HCT116 (cell line): Measurements from ENCODE around the gene FAM83D. TPM values are rescaled to one million over a fixed set of nuclear protein-coding genes. Genes with fewer than 3 reads are reported as not detected.

Source experiments
- ATAC-seq: fragments of 200-7000 bp; cut with Tn5 transposase; 2 replicates; pipeline ENCODE4 v1.9.1; 2020; ENCODE audit warnings: mild to moderate bottlenecking, moderate library complexity
- BruUV-seq: library from RNA; stranded (reverse); fragments of 400-500 nt; replicated peaks from 2 replicates; lab custom pipeline; 2021; lab: Mats Ljungman, UMichigan
- CTCF ChIA-PET: fragments of 300-600 bp; sonication (Branson Sonifier 250); formaldehyde crosslinking; loops from one replicate; lab custom pipeline; 2021; ENCODE audit warnings: antibody characterized with exemption; lab: Charles Lee
- POLR2A ChIA-PET: fragments of 300-600, 350-600 bp; sonication (Branson Sonifier 250); formaldehyde crosslinking; loops from one replicate; lab custom pipeline; 2021; ENCODE audit warnings: antibody characterized with exemption; lab: Charles Lee
- RAD21 ChIA-PET, 2 experiments: fragments of 300-600 bp; sonication (Branson Sonifier 250); formaldehyde crosslinking; loops; one replicate each; lab custom pipeline; 2023; ENCODE audit warnings: low total read pairs in 2 of 2; ENCODE audit not compliant: uncharacterized antibody in 2 of 2, unreplicated experiment in 2 of 2, low non-redundant PET in 1 of 2; lab: Charles Lee
- DNase-seq: peaks from one replicate; pipeline ENCODE4 v3.0.0-alpha.2; 2010; ENCODE audit warnings: low read depth, low spot score
- H2AFZ ChIP-seq: fragments of 200-600 bp; shearing (Covaris generic), sonication (generic); 2 replicates; pipeline ENCODE4 v1.6.1; 2017; ENCODE audit warnings: low read depth, mixed run types, mixed read lengths, antibody characterized with exemption, low read length; ENCODE audit not compliant: poor library complexity, severe bottlenecking
- H3K27ac ChIP-seq: 2 replicates; pipeline ENCODE4 v1.5.1; 2012; ENCODE audit warnings: low read depth, low read length
- H3K27me3 ChIP-seq: fragments of 200-600 bp; sonication (generic); 2 replicates; pipeline ENCODE4 v1.6.1; 2016; ENCODE audit warnings: mixed run types, low read length, mixed read lengths; ENCODE audit not compliant: insufficient read depth
- H3K36me3 ChIP-seq, 2 experiments: fragments of 200-500 bp in 1 of 2; fragments of 200-600 bp in 1 of 2; sonication (Bioruptor generic) in 1 of 2; sonication (generic) in 1 of 2; 2 replicates each; pipeline versions ENCODE4 v1.5.1 to v1.6.1; 2014 to 2016; ENCODE audit warnings: low read length in 2 of 2, inconsistent platforms in 1 of 2, mixed read lengths in 1 of 2, mixed run types in 1 of 2; ENCODE audit not compliant: insufficient read depth in 2 of 2, control insufficient read depth in 1 of 2
- H3K4me1 ChIP-seq, 2 experiments: fragments of 200-600 bp in 1 of 2; sonication (generic) in 1 of 2; 2 replicates each; pipeline versions ENCODE4 v1.5.1 to v1.6.1; 2012 to 2017; ENCODE audit warnings: low read length in 2 of 2, inconsistent platforms in 1 of 2, mild to moderate bottlenecking in 1 of 2, mixed read lengths in 1 of 2, mixed run types in 1 of 2, moderate library complexity in 1 of 2; ENCODE audit not compliant: insufficient read depth in 2 of 2, control insufficient read depth in 1 of 2
- H3K4me2 ChIP-seq: fragments of 200-600 bp; sonication (generic); 2 replicates; pipeline ENCODE4 v1.6.1; 2017; ENCODE audit warnings: mixed run types, low read length, mixed read lengths
- H3K4me3 ChIP-seq, 2 experiments: fragments of 200-600 bp in 1 of 2; sonication (generic) in 1 of 2; replicated peaks in 1 of 2; 2 replicates each; pipeline ENCODE4 v1.5.1; 2011 to 2016; ENCODE audit warnings: low read length in 2 of 2, control low read depth in 1 of 2, low read depth in 1 of 2, mild to moderate bottlenecking in 1 of 2, mixed read lengths in 1 of 2, mixed run types in 1 of 2
- H3K79me2 ChIP-seq: fragments of 200-600 bp; sonication (generic); 2 replicates; pipeline ENCODE4 v1.6.1; 2017; ENCODE audit warnings: mild to moderate bottlenecking, mixed run types, low read length, moderate library complexity, mixed read lengths; ENCODE audit not compliant: insufficient read depth
- H3K9ac ChIP-seq: fragments of 200-600 bp; sonication (generic); 2 replicates; pipeline ENCODE4 v1.6.1; 2016; ENCODE audit warnings: low read length, mixed read lengths
- H3K9me2 ChIP-seq: fragments of 200-600 bp; sonication (generic), shearing (Covaris generic); 2 replicates; pipeline ENCODE4 v1.6.1; 2017; ENCODE audit warnings: mixed run types, mild to moderate bottlenecking, moderate library complexity; ENCODE audit not compliant: insufficient read depth
- H3K9me3 ChIP-seq, 2 experiments: fragments of 200-500 bp in 1 of 2; fragments of 200-600 bp in 1 of 2; sonication (Bioruptor generic) in 1 of 2; sonication (generic) in 1 of 2; 2 replicates each; pipeline ENCODE4 v1.6.1; 2014 to 2017; ENCODE audit warnings: low read length in 2 of 2, mixed read lengths in 2 of 2, inconsistent platforms in 1 of 2, low read depth in 1 of 2, mild to moderate bottlenecking in 1 of 2, mixed run types in 1 of 2, moderate library complexity in 1 of 2; ENCODE audit not compliant: control insufficient read depth in 1 of 2, insufficient read depth in 1 of 2
- H4K20me1 ChIP-seq: fragments of 200-600 bp; sonication (generic), shearing (Covaris generic); 2 replicates; pipeline ENCODE4 v1.6.1; 2017; ENCODE audit warnings: mixed run types, mild to moderate bottlenecking, moderate library complexity; ENCODE audit not compliant: insufficient read depth
- EZH2 ChIP-seq: fragments of 200-600 bp; sonication (generic); IDR thresholded peaks from 2 replicates; pipeline ENCODE4 v1.6.1; 2017; ENCODE audit warnings: antibody characterized with exemption, mixed run types
- FOSL1 ChIP-seq: IDR thresholded peaks from 2 replicates; pipeline ENCODE4 v1.6.1; 2012; ENCODE audit warnings: low read depth
- MAX ChIP-seq: IDR thresholded peaks from 2 replicates; pipeline ENCODE4 v1.6.1; 2012
- YY1 ChIP-seq: IDR thresholded peaks from 2 replicates; pipeline ENCODE4 v1.6.1; 2011; ENCODE audit warnings: low read length, low read depth, moderate library complexity, mild to moderate bottlenecking; ENCODE audit not compliant: insufficient replicate concordance; ENCODE audit errors: extremely low read depth
- intact Hi-C: fragments of 100-400 bp; cut with micrococcal nuclease; formaldehyde crosslinking; loops from 2 replicates; pipeline ENCODE4 v1.10.0; 2022
- total RNA-seq: library from RNA; stranded (reverse); gene quantifications from one replicate; pipeline ENCODE4 v1.2.1, GENCODE V29; 2021; ENCODE audit not compliant: unreplicated experiment

FAM83D gene
- total RNA-seq, 1 experiment from 2014 or later: 51.1 TPM

GRCh38 chr20:38965264-38965663, 39.0 kb downstream of the FAM83D start:
- ChIA-PET POLR2A (interaction anchor here (1.3 kb wide), 1 partner anchor 39 kb away, joined by 7 read pairs; the partner anchor contains the start of gene FAM83D), CTCF (no interaction called here), RAD21 (no interaction called here)
- no peaks in the 10 kb centered on the region for H3K9me2 ChIP-seq
- no peak overlapping the region for H3K9ac ChIP-seq
- peaks cover 4% of the 10 kb centered on the region; the same call in 1 of the 2 replicates for H4K20me1 ChIP-seq
- H3K4me1 ChIP-seq: peaks cover 7 to 21% of the 10 kb centered on the region in 2 experiments
- DNase-seq: no peak
- no peak overlapping the region for H3K4me3 ChIP-seq
- H3K79me2 ChIP-seq: peaks cover 52% of the 10 kb centered on the region
- TF ChIP-seq EZH2 (no peak), MAX (no peak)
- H2AFZ ChIP-seq: no peak overlapping the region
- no TSS peak for BruUV-seq
- peaks cover 5% of the 10 kb centered on the region in 2 experiments; a peak in 2 of 4 replicates for H3K36me3 ChIP-seq
- no peaks in the 10 kb centered on the region for H3K9me3 ChIP-seq
- no peaks in the 10 kb centered on the region for H3K27me3 ChIP-seq
- H3K4me2 ChIP-seq: no peak overlapping the region
- intact Hi-C loops: no loop called here
- H3K27ac ChIP-seq: no peak overlapping the region
- no peak for ATAC-seq

- no peak for DNase-seq
- RAD21 ChIA-PET: no interaction called here
- no peak for ATAC-seq
- Histone ChIP-seq H3K9ac (no peak overlapping the region), H2AFZ (no peak overlapping the region), H3K9me2 (no peaks in the 10 kb centered on the region), H3K79me2 (peaks cover 50% of the 10 kb centered on the region), H3K4me3 (no peak overlapping the region), H3K36me3 (peaks cover 5 to 10% of the 10 kb centered on the region in 2 experiments; a peak in 2 of 4 replicates), H3K27ac (no peak overlapping the region), H3K27me3 (no peaks in the 10 kb centered on the region), H3K4me2 (no peak overlapping the region), H3K9me3 (no peaks in the 10 kb centered on the region), H3K4me1 (peaks cover 0 to 8% of the 10 kb centered on the region in 2 experiments; a peak in 3 of 4 replicates), H4K20me1 (peaks cover 4% of the 10 kb centered on the region; the same call in 1 of the 2 replicates)
- BruUV-seq: no TSS peak
- POLR2A ChIA-PET: no interaction called here
- CTCF ChIA-PET: no interaction called here
- intact Hi-C loops: no loop called here
- no peak for TF ChIP-seq FOSL1
- no peak for TF ChIP-seq YY1
Observed at GRCh38 chr20:38968090-38968489, 41.9 kb downstream of the FAM83D start.
